ENCODE measurements around the gene APMAP.

- TF ChIP-seq PRDM1 (tag by site-specific recombination; IDR thresholded peaks at IDR 0.05) (no peak), ZNF174 (tag by site-specific recombination; IDR thresholded peaks at IDR 0.05) (no peak), ZNF335 (tag by site-specific recombination; conservative IDR thresholded peaks at IDR 0.05) (no peak), MYNN (tag by site-specific recombination; IDR thresholded peaks at IDR 0.05; ENCODE audit: borderline replicate concordance) (no peak), ZNF561 (tag by site-specific recombination; IDR thresholded peaks at IDR 0.05; ENCODE audit: borderline replicate concordance) (no peak), ZNF138 (tag by site-specific recombination; IDR thresholded peaks at IDR 0.05; ENCODE audit: borderline replicate concordance) (no peak), ZNF639 (tag by site-specific recombination; IDR thresholded peaks at IDR 0.05) (no peak), ZBTB1 (tag by site-specific recombination; IDR thresholded peaks at IDR 0.05) (no peak), ZNF280D (tag by site-specific recombination; IDR thresholded peaks at IDR 0.05) (no peak), TCF7L2 (IDR thresholded peaks at IDR 0.05; ENCODE audit: borderline replicate concordance, low read depth, low read length) (no peak)
- TF ChIP-seq, protein P1, sequence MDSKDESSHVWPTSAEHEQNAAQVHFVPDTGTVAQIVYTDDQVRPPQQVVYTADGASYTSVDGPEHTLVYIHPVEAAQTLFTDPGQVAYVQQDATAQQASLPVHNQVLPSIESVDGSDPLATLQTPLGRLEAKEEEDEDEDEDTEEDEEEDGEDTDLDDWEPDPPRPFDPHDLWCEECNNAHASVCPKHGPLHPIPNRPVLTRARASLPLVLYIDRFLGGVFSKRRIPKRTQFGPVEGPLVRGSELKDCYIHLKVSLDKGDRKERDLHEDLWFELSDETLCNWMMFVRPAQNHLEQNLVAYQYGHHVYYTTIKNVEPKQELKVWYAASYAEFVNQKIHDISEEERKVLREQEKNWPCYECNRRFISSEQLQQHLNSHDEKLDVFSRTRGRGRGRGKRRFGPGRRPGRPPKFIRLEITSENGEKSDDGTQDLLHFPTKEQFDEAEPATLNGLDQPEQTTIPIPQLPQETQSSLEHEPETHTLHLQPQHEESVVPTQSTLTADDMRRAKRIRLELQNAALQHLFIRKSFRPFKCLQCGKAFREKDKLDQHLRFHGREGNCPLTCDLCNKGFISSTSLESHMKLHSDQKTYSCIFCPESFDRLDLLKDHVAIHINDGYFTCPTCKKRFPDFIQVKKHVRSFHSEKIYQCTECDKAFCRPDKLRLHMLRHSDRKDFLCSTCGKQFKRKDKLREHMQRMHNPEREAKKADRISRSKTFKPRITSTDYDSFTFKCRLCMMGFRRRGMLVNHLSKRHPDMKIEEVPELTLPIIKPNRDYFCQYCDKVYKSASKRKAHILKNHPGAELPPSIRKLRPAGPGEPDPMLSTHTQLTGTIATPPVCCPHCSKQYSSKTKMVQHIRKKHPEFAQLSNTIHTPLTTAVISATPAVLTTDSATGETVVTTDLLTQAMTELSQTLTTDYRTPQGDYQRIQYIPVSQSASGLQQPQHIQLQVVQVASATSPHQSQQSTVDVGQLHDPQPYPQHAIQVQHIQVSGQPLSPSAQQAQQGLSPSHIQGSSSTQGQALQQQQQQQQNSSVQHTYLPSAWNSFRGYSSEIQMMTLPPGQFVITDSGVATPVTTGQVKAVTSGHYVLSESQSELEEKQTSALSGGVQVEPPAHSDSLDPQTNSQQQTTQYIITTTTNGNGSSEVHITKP (tag by site-specific recombination; IDR thresholded peaks at IDR 0.05): no peak
- TF ChIP-seq, protein P2, sequence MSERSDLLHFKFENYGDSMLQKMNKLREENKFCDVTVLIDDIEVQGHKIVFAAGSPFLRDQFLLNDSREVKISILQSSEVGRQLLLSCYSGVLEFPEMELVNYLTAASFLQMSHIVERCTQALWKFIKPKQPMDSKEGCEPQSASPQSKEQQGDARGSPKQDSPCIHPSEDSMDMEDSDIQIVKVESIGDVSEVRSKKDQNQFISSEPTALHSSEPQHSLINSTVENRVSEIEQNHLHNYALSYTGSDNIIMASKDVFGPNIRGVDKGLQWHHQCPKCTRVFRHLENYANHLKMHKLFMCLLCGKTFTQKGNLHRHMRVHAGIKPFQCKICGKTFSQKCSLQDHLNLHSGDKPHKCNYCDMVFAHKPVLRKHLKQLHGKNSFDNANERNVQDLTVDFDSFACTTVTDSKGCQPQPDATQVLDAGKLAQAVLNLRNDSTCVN (tag by site-specific recombination; optimal IDR thresholded peaks at IDR 0.05): no peak
- TF ChIP-seq, protein P3, sequence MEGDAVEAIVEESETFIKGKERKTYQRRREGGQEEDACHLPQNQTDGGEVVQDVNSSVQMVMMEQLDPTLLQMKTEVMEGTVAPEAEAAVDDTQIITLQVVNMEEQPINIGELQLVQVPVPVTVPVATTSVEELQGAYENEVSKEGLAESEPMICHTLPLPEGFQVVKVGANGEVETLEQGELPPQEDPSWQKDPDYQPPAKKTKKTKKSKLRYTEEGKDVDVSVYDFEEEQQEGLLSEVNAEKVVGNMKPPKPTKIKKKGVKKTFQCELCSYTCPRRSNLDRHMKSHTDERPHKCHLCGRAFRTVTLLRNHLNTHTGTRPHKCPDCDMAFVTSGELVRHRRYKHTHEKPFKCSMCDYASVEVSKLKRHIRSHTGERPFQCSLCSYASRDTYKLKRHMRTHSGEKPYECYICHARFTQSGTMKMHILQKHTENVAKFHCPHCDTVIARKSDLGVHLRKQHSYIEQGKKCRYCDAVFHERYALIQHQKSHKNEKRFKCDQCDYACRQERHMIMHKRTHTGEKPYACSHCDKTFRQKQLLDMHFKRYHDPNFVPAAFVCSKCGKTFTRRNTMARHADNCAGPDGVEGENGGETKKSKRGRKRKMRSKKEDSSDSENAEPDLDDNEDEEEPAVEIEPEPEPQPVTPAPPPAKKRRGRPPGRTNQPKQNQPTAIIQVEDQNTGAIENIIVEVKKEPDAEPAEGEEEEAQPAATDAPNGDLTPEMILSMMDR (tag by site-specific recombination; IDR thresholded peaks at IDR 0.05): no peak
Observed at GRCh38 chr20:24955045-24955444, 37.5 kb downstream of the APMAP start.

Measured in HEK293 (cell line).